GM12878 (cell line): ENCODE results near the gene ZBTB21. TPM values are rescaled to one million over a fixed set of nuclear protein-coding genes. Genes with fewer than 3 reads are reported as not detected.

Experiments used
- ATAC-seq: fragments of 200-7000 bp; cut with Tn5 transposase; 3 replicates; pipeline ENCODE4 v1.9.1; 2020; ENCODE audit warnings: mild to moderate bottlenecking, moderate library complexity
- BruUV-seq: library from RNA; stranded (reverse); fragments of 400-500 nt; replicated peaks from 2 replicates; lab custom pipeline; 2021; lab: Mats Ljungman, UMichigan
- CTCF ChIA-PET: fragments of 300-600 bp; sonication (Branson Sonifier 250); formaldehyde crosslinking; extraction: SDS; loops from one replicate; lab custom pipeline; 2021; ENCODE audit warnings: inconsistent platforms; lab: Yijun Ruan, JAX
- POLR2A ChIA-PET: fragments of 350-600 bp; formaldehyde crosslinking; extraction: SDS; loops from one replicate; lab custom pipeline; 2021; ENCODE audit warnings: inconsistent platforms; lab: Charles Lee
- RAD21 ChIA-PET: fragments of 300-600 bp; sonication (Branson Sonifier 250); formaldehyde crosslinking; loops from one replicate; lab custom pipeline; 2023; ENCODE audit warnings: antibody characterized with exemption; ENCODE audit not compliant: unreplicated experiment; lab: Charles Lee
- SMC1A ChIA-PET: fragments of 300-600 bp; sonication (Branson Sonifier 250); formaldehyde crosslinking; loops from one replicate; lab custom pipeline; 2023; ENCODE audit not compliant: unreplicated experiment, uncharacterized antibody; lab: Charles Lee
- DNase-seq: peaks from one replicate; pipeline ENCODE4 v3.0.0-alpha.2; 2011; ENCODE audit warnings: low read depth, low spot score
- FAIRE-seq: peaks from 3 replicates; lab custom pipeline; 2011; peaks lifted over from hg19 to GRCh38; lab: Jason Lieb, UNC
- H2AFZ ChIP-seq: 2 replicates; pipeline ENCODE4 v1.6.0; 2011; ENCODE audit warnings: low read depth, low read length, control low read depth; ENCODE audit not compliant: control insufficient read depth
- H3K27ac ChIP-seq: 2 replicates; pipeline ENCODE4 v1.5.1; 2011; ENCODE audit warnings: control low read depth; ENCODE audit not compliant: control insufficient read depth, insufficient read depth
- H3K27me3 ChIP-seq, 2 experiments: replicated peaks in 1 of 2; 2 replicates each; pipeline versions ENCODE4 v1.6.0 to v1.6.1; 2011; ENCODE audit warnings: low read length in 1 of 2; ENCODE audit not compliant: control insufficient read depth in 2 of 2, insufficient read depth in 2 of 2
- H3K36me3 ChIP-seq, 2 experiments: 2 replicates each; pipeline ENCODE4 v1.5.1; 2011; ENCODE audit warnings: low read length in 1 of 2; ENCODE audit not compliant: control insufficient read depth in 2 of 2, insufficient read depth in 2 of 2
- H3K4me1 ChIP-seq: 2 replicates; pipeline ENCODE4 v1.6.1; 2011; ENCODE audit warnings: mild to moderate bottlenecking, low read length, moderate library complexity, mixed read lengths; ENCODE audit not compliant: control insufficient read depth, insufficient read depth
- H3K4me2 ChIP-seq: 2 replicates; pipeline ENCODE4 v1.6.0; 2011; ENCODE audit warnings: control low read depth; ENCODE audit not compliant: control insufficient read depth, insufficient read depth
- H3K4me3 ChIP-seq: fragments of 200-600 bp; sonication (generic); 2 replicates; pipeline ENCODE4 v1.5.1; 2016
- H3K79me2 ChIP-seq: 2 replicates; pipeline ENCODE4 v1.6.0; 2011; ENCODE audit warnings: low read length; ENCODE audit not compliant: control insufficient read depth, insufficient read depth
- H3K9ac ChIP-seq: 2 replicates; pipeline ENCODE4 v1.8.0; 2011; ENCODE audit warnings: low read length, control low read depth, mixed read lengths; ENCODE audit not compliant: control insufficient read depth, insufficient read depth
- H3K9me3 ChIP-seq: replicated peaks from 3 replicates; pipeline ENCODE4 v1.5.1; 2011; ENCODE audit warnings: mild to moderate bottlenecking, low read length; ENCODE audit not compliant: control insufficient read depth, insufficient read depth
- H4K20me1 ChIP-seq: 2 replicates; pipeline ENCODE4 v1.6.0; 2011; ENCODE audit not compliant: control insufficient read depth, insufficient read depth
- ATF7 ChIP-seq: fragments of 450-650 bp; IDR thresholded peaks from 2 replicates; pipeline ENCODE4 v1.6.1; 2016; ENCODE audit warnings: low read depth, mild to moderate bottlenecking
- CBX3 ChIP-seq: fragments of 200-600 bp; sonication (generic); IDR thresholded peaks from 2 replicates; pipeline ENCODE4 v1.6.1; 2016; ENCODE audit warnings: low read depth, borderline replicate concordance
- E2F4 ChIP-seq: IDR thresholded peaks from 2 replicates; pipeline ENCODE4 v1.6.1; 2012; ENCODE audit warnings: low read depth, low read length, improper control_type of control experiment
- E2F8 ChIP-seq: fragments of 450-650 bp; IDR thresholded peaks from 2 replicates; pipeline ENCODE4 v1.6.1; 2018; ENCODE audit warnings: mild to moderate bottlenecking, low read depth, moderate library complexity; ENCODE audit not compliant: partially characterized antibody
- GATAD2B ChIP-seq: fragments of 450-650 bp; conservative IDR thresholded peaks from 2 replicates; pipeline ENCODE4 v1.6.1; 2017; ENCODE audit warnings: low read depth, mild to moderate bottlenecking, moderate library complexity
- IKZF2 ChIP-seq, 2 experiments: fragments of 450-650 bp; IDR thresholded peaks; 2 replicates each; pipeline ENCODE4 v1.6.1; 2017; ENCODE audit warnings: mild to moderate bottlenecking in 2 of 2, moderate library complexity in 2 of 2
- JUND ChIP-seq: IDR thresholded peaks from 2 replicates; pipeline ENCODE4 v1.6.1; 2012; ENCODE audit warnings: low read depth, mild to moderate bottlenecking, low read length, improper control_type of control experiment, moderate library complexity
- KLF5 ChIP-seq: fragments of 450-650 bp; IDR thresholded peaks from 2 replicates; pipeline ENCODE4 v1.6.1; 2014; ENCODE audit warnings: mild to moderate bottlenecking; ENCODE audit not compliant: partially characterized antibody
- MYC ChIP-seq: IDR thresholded peaks from 2 replicates; pipeline ENCODE4 v1.6.1; 2011; ENCODE audit warnings: mild to moderate bottlenecking, low read length, moderate library complexity, inconsistent platforms; ENCODE audit not compliant: insufficient read depth, insufficient replicate concordance, insufficient read length, severe bottlenecking
- NR2C1 ChIP-seq: fragments of 450-650 bp; IDR thresholded peaks from 2 replicates; pipeline ENCODE4 v1.6.1; 2017; ENCODE audit warnings: antibody characterized with exemption, mild to moderate bottlenecking, moderate library complexity
- RAD21 ChIP-seq: IDR thresholded peaks from 2 replicates; pipeline ENCODE4 v1.6.1; 2011; ENCODE audit warnings: mild to moderate bottlenecking, low read depth, low read length, moderate library complexity; ENCODE audit not compliant: insufficient read depth
- RB1 ChIP-seq: fragments of 450-650 bp; formaldehyde crosslinking; IDR thresholded peaks from 2 replicates; pipeline ENCODE4 v1.6.1; 2017; ENCODE audit warnings: mild to moderate bottlenecking, borderline replicate concordance
- SPI1 ChIP-seq: IDR thresholded peaks from 2 replicates; pipeline ENCODE4 v1.6.1; 2011; ENCODE audit warnings: low read depth, mild to moderate bottlenecking, low read length, moderate library complexity, borderline replicate concordance; ENCODE audit not compliant: insufficient read depth
- ZNF687 ChIP-seq: fragments of 450-650 bp; IDR thresholded peaks from 2 replicates; pipeline ENCODE4 v1.6.1; 2017; ENCODE audit warnings: mild to moderate bottlenecking, moderate library complexity
- WGBS: methylation state at CpG from one replicate; pipeline ENCODE4 v1.1.6; 2016; ENCODE audit warnings: low lambda C conversion rate; ENCODE audit not compliant: insufficient replicate concordance, insufficient coverage; ENCODE audit errors: missing lambda C conversion rate; 5-methylcytosine and 5-hydroxymethylcytosine counted together
- in situ Hi-C: fragments of 300-500 bp; cut with MboI; formaldehyde crosslinking; loops from 9 replicates; pipeline ENCODE4 v1.14.3; 2018; ENCODE audit warnings: mixed read lengths
- intact Hi-C: fragments of 100-400 bp; cut with micrococcal nuclease; formaldehyde crosslinking; loops from one replicate; pipeline ENCODE4 v1.14.2; 2022; ENCODE audit not compliant: unreplicated experiment
- polyA plus RNA-seq, 11 experiments: library from polyadenylated mRNA; depleted of rRNA in 4 of 11; unstranded in 6 of 11; stranded (reverse) in 5 of 11; fragments of >200 nt; fragmentation: Nextera tagmentation in 4 of 11; fragmentation: Illumina TruSeq in 1 of 11; extraction: Ambion mirVana in 4 of 11; extraction: Trizol in 1 of 11; gene quantifications; 1 replicate in 1 of 11; 2 replicates in 10 of 11; pipeline versions ENCODE4 v1.2.1 to v1.2.3, GENCODE V29; 2011 to 2016; ENCODE audit warnings: inconsistent platforms in 2 of 11, missing spikeins in 2 of 11, low read depth in 1 of 11
- total RNA-seq, 4 experiments: library from RNA; depleted of rRNA in 3 of 4; stranded (reverse); fragments of >200 nt in 3 of 4; fragmentation: Illumina TruSeq in 1 of 4; extraction: Trizol in 1 of 4; gene quantifications; 2 replicates each; pipeline versions ENCODE4 v1.2.1 to v1.2.3, GENCODE V29; 2013 to 2021

ZBTB21 gene
- total and polyA plus RNA-seq, 10 of the 15 experiments (the other 5 are each of a cell fraction or from before 2014, with no cell fraction given) = 1.8 to 21.6 (median 10.6) TPM

- ChIA-PET CTCF (no interaction called here), RAD21 (interaction anchor here (0.9 to 1.0 kb wide), 2 partner anchors 24 to 169 kb away, joined by 3 to 5 read pairs; no protein-coding TSS in a partner anchor), SMC1A (interaction anchor here (0.9 kb wide), 1 partner anchor 22 kb away, joined by 3 read pairs; no protein-coding TSS in a partner anchor), POLR2A (no interaction called here)
- Histone ChIP-seq H3K9me3 (no peaks in the 10 kb centered on the region), H2AFZ (no peak overlapping the region), H3K4me1 (peaks cover 8% of the 10 kb centered on the region), H3K27me3 (no peaks in the 10 kb centered on the region), H3K4me2 (no peak overlapping the region), H3K36me3 (no peaks in the 10 kb centered on the region), H3K27ac (no peak overlapping the region), H4K20me1 (no peaks in the 10 kb centered on the region), H3K9ac (no peak overlapping the region), H3K4me3 (no peak overlapping the region), H3K79me2 (peaks cover 54% of the 10 kb centered on the region)
- FAIRE-seq (no peak), DNase-seq (no peak), ATAC-seq (no peak)
- TF ChIP-seq IKZF2 (IDR thresholded peaks at IDR 0.05) = no peak
- TF ChIP-seq RB1 = no peak
- no peak for TF ChIP-seq ZNF687
- no peak for TF ChIP-seq E2F8
- no peak for TF ChIP-seq SPI1
- TF ChIP-seq KLF5 = no peak
- TF ChIP-seq GATAD2B = no peak
- no peak for TF ChIP-seq NR2C1
- no peak for TF ChIP-seq CBX3
- TF ChIP-seq MYC = no peak
- no peak for TF ChIP-seq E2F4
- TF ChIP-seq ATF7 = no peak
- TF ChIP-seq RAD21 = no peak
- TF ChIP-seq JUND = no peak
- 96% methylated on average over 9 of the region's 9 CpGs for WGBS
- BruUV-seq = no TSS peak
- intact Hi-C loops (no loop called here), in situ Hi-C loops (no loop called here)
Measured at GRCh38 chr21:41948078-41948895, 61.9 kb downstream of the ZBTB21 start.
